ENCODE measurements around the gene ISYNA1.

- TF ChIP-seq, protein P1, sequence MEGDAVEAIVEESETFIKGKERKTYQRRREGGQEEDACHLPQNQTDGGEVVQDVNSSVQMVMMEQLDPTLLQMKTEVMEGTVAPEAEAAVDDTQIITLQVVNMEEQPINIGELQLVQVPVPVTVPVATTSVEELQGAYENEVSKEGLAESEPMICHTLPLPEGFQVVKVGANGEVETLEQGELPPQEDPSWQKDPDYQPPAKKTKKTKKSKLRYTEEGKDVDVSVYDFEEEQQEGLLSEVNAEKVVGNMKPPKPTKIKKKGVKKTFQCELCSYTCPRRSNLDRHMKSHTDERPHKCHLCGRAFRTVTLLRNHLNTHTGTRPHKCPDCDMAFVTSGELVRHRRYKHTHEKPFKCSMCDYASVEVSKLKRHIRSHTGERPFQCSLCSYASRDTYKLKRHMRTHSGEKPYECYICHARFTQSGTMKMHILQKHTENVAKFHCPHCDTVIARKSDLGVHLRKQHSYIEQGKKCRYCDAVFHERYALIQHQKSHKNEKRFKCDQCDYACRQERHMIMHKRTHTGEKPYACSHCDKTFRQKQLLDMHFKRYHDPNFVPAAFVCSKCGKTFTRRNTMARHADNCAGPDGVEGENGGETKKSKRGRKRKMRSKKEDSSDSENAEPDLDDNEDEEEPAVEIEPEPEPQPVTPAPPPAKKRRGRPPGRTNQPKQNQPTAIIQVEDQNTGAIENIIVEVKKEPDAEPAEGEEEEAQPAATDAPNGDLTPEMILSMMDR (IDR thresholded peaks at IDR 0.05): no peak
- no peak for TF ChIP-seq POLR2A (IDR thresholded peaks at IDR 0.05)
These were observed 7.5 kb upstream of the ISYNA1 start for GRCh38 chr19:18445262-18445948.

Measured in heart left ventricle (tissue), 13 donors.